ENCODE measurements around the gene TOM1L2. TPM values are rescaled to one million over a fixed set of nuclear protein-coding genes. Genes with fewer than 3 reads are reported as not detected.

Gene TOM1L2
- total RNA-seq, 4 donors from 2014 or later, result 15.6 to 85.9 (median 34.9) TPM

DNA sequence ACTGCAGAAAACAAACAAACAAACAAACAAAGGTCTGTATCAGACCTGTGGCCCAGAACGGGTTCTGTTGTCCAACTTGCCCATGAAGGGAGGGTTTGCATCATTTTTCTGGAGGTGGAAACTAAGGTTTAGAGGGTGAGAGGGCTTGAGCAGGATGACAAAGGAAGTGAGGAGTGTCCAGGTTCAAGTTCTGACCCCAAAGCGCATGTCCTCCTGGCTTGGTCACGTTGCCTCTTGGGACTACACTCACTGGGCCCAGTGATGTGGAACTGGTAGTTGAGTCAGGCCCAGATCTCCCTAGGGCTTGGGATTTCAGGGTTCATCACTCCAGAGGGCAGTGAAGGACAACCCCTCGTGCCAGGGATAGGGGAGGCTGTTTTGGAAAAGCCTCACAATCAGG lies 137.2 kb downstream of the TOM1L2 start:
- no peaks in the 10 kb centered on the region for H3K9me3 ChIP-seq
- peak overlapping the region; percentile 94 to 99 for H3K27ac ChIP-seq
- H3K27me3 ChIP-seq, result no peaks in the 10 kb centered on the region
- no peak for TF ChIP-seq POLR2A (IDR thresholded peaks at IDR 0.05)
- TF ChIP-seq, protein P1, sequence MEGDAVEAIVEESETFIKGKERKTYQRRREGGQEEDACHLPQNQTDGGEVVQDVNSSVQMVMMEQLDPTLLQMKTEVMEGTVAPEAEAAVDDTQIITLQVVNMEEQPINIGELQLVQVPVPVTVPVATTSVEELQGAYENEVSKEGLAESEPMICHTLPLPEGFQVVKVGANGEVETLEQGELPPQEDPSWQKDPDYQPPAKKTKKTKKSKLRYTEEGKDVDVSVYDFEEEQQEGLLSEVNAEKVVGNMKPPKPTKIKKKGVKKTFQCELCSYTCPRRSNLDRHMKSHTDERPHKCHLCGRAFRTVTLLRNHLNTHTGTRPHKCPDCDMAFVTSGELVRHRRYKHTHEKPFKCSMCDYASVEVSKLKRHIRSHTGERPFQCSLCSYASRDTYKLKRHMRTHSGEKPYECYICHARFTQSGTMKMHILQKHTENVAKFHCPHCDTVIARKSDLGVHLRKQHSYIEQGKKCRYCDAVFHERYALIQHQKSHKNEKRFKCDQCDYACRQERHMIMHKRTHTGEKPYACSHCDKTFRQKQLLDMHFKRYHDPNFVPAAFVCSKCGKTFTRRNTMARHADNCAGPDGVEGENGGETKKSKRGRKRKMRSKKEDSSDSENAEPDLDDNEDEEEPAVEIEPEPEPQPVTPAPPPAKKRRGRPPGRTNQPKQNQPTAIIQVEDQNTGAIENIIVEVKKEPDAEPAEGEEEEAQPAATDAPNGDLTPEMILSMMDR (IDR thresholded peaks at IDR 0.05), result no peak
- H3K4me1 ChIP-seq, result peaks cover 17 to 40% of the 10 kb centered on the region in 2 donors
- H3K4me3 ChIP-seq, result no peak overlapping the region
- H3K36me3 ChIP-seq, result no peaks in the 10 kb centered on the region
- no peak for DNase-seq
- intact Hi-C loops (cut with DNase I; ENCODE audit: low total_unique reads), result no loop called here

DNA sequence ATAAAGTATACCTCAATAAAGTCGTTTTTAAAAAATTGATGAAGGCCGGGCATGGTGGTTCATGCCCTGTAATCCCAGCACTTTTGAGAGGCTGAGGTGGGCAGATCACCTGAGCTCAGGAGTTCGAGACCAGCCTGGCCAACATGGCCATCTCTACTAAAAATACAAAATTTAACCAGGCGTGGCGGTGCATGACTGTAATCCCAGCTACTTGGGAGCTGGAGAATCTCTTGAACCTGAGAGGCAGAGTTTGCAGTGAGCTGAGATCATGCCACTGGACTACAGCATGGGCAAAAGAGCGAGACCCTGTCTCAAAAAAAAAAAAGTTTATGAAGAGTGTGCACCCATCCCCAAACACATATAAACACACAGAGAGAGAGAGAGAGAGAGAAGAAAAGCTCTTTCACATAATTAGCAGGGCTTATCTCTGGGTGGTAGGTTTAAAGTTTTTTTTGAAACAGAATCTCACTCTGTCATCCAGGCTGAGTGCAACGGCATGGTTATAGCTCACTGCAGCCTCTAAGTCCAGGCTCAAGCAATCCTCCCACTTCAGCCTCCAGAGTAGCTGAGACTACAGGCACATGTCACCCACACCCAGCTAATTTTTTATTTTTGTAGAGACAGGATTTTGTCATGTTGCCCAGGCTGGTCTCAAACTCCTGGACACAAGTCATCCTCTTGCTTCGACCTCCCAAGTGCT lies 138.4 kb downstream of the TOM1L2 start:
- intact Hi-C loops (cut with DNase I; ENCODE audit: low total_unique reads), result no loop called here

DNA sequence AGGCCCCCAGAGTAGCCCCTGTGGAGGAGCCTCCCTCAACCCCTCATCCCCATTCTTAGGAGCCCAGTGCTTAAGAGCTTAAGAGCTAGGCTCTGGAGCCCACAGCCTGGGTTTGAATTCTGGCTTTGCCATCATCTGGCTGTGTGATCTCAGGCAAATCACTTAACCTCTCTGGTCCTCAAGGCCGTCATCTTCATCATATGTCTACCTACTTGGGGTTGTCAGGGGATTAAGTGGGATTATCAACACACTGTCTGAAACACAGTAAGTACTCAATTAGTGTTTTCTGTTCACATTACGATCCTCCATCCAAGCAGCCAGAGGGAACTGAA lies 140.2 kb downstream of the TOM1L2 start:
- no peak for DNase-seq
- H3K4me1 ChIP-seq, result peaks cover 0 to 17% of the 10 kb centered on the region in 2 donors
- no peaks in the 10 kb centered on the region for H3K9me3 ChIP-seq
- peak overlapping the region in 1 of 2 donors; percentile 48 for H3K27ac ChIP-seq
- H3K36me3 ChIP-seq, result no peaks in the 10 kb centered on the region
- H3K27me3 ChIP-seq, result no peaks in the 10 kb centered on the region
- TF ChIP-seq POLR2A (IDR thresholded peaks at IDR 0.05), result no peak
- TF ChIP-seq, protein P1 (IDR thresholded peaks at IDR 0.05), result no peak
- intact Hi-C loops (cut with DNase I; ENCODE audit: low total_unique reads), result no loop called here
- no peak overlapping the region for H3K4me3 ChIP-seq

More for the DNA sequence above, 138.4 kb downstream of the TOM1L2 start:
- H3K27ac ChIP-seq, result peak overlapping the region in 1 of 2 donors; percentile 94
- TF ChIP-seq, protein P1 (IDR thresholded peaks at IDR 0.05), result no peak
- TF ChIP-seq POLR2A (IDR thresholded peaks at IDR 0.05), result no peak
- H3K4me1 ChIP-seq, result peaks cover 11 to 36% of the 10 kb centered on the region in 2 donors
- H3K4me3 ChIP-seq, result no peak overlapping the region
- no peaks in the 10 kb centered on the region for H3K36me3 ChIP-seq
- DNase-seq, result no peak
- H3K9me3 ChIP-seq, result no peaks in the 10 kb centered on the region
- no peaks in the 10 kb centered on the region for H3K27me3 ChIP-seq

DNA sequence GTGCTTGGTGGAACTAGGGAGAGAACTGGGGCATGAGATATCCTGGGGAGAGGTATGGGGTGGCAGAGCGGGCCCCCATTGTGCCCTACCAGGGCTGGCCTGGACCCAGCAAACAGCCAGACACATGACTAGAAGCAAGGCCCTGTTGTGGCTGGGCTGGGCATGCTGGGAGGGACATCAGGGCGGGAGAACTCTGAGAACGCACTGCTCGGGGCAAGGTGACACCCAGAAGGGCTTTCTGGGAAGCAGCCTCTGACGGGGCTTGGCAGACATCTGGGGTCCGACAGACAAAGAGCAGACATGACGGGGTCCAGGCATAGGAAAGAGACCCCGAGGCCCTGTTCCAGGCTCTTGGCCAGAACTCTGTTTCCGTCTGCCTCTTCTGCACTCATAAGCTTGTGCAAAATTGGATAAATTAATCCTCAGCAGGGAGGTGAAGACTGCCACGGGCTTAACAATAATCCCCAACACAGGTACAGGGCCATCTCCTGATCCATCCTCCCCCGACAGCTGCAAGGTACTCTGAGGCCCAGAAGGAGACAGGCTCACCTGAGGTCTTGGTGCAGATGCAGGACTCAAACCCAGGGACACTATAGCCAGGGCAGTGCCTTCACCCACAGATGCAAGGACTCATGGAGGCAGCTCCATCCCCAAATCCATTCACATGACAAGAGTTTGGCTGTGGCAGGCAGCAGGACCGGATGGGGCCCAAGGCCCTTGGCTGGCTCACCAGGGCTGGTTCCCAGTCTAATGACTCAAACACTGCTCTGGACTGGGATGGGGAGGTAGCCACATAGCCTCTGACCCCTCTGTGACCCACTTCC lies 140.8 kb downstream of the TOM1L2 start:
- H3K27ac ChIP-seq, result peak overlapping the region; percentile 28 to 48

More for the DNA sequence above, 140.8 kb downstream of the TOM1L2 start:
- intact Hi-C loops (cut with DNase I; ENCODE audit: low total_unique reads), result no loop called here
- no peak overlapping the region for H3K4me3 ChIP-seq
- no peaks in the 10 kb centered on the region for H3K27me3 ChIP-seq
- no peaks in the 10 kb centered on the region for H3K36me3 ChIP-seq
- peak; percentile 26 to 54 for DNase-seq
- H3K4me1 ChIP-seq, result peaks cover 0 to 15% of the 10 kb centered on the region in 2 donors
- no peaks in the 10 kb centered on the region for H3K9me3 ChIP-seq
- TF ChIP-seq POLR2A (IDR thresholded peaks at IDR 0.05), result no peak
- TF ChIP-seq, protein P1 (IDR thresholded peaks at IDR 0.05), result no peak

Measured in uterus (tissue), 4 donors.